Measurements from ENCODE around the gene ATP6V0A1.
"Not testable (repeated sequence)": the region's sequence is repeated elsewhere in the genome, so short reads cannot be mapped to it uniquely, and the experiment has no call there.

ATP6V0A1 gene

GRCh38 chr17:42555961-42556617 is 97.4 kb downstream of the ATP6V0A1 start:
- CTCF ChIA-PET; H3K27me3 ChIP-seq (replicated peaks in 2 of 5; ENCODE audit: control insufficient read depth in 4 of 5, insufficient read depth in 5 of 5, low read length in 4 of 5); H3K4me3 ChIP-seq (ENCODE audit: control insufficient read depth in 1 of 7, extremely low read depth in 1 of 7, insufficient read depth in 4 of 7, low read depth in 2 of 7, low read length in 6 of 7); H3K27ac ChIP-seq (ENCODE audit: insufficient read depth in 1 of 2, low read depth in 1 of 2, low read length in 2 of 2, poor library complexity in 1 of 2, severe bottlenecking in 2 of 2); POLR2A ChIA-PET; DNase-seq; H3K36me3 ChIP-seq (ENCODE audit: control insufficient read depth in 4 of 4, insufficient read depth in 4 of 4, low read length in 3 of 4); H3K9me3 ChIP-seq (ENCODE audit: control extremely low read depth in 1 of 5, control insufficient read depth in 4 of 5, insufficient read depth in 2 of 5, low read depth in 1 of 5, low read length in 4 of 5): not testable (repeated sequence)
- peaks cover 3 to 22% (median 15%) of the 10 kb centered on the region in 4 experiments for H3K4me1 ChIP-seq (ENCODE audit: control extremely low read depth in 1 of 4, control insufficient read depth in 4 of 4, insufficient read depth in 4 of 4, low read length in 3 of 4)
- 95% methylated on average over 3 of the region's 5 CpGs for WGBS (ENCODE audit: insufficient coverage)

GRCh38 chr17:42559075-42559474 is 100.4 kb downstream of the ATP6V0A1 start:
- Histone ChIP-seq H3K9me3 (ENCODE audit: control extremely low read depth in 1 of 5, control insufficient read depth in 4 of 5, insufficient read depth in 2 of 5, low read depth in 1 of 5, low read length in 4 of 5) (no peaks in the 10 kb centered on the region), H3K4me3 (ENCODE audit: control insufficient read depth in 1 of 7, extremely low read depth in 1 of 7, insufficient read depth in 4 of 7, low read depth in 2 of 7, low read length in 6 of 7) (no peak overlapping the region), H3K36me3 (ENCODE audit: control insufficient read depth in 4 of 4, insufficient read depth in 4 of 4, low read length in 3 of 4) (peaks cover 0 to 8% (median 3%) of the 10 kb centered on the region in 4 experiments), H3K4me1 (ENCODE audit: control extremely low read depth in 1 of 4, control insufficient read depth in 4 of 4, insufficient read depth in 4 of 4, low read length in 3 of 4) (peaks cover 3 to 42% (median 33%) of the 10 kb centered on the region in 4 experiments), H3K27ac (ENCODE audit: insufficient read depth in 1 of 2, low read depth in 1 of 2, low read length in 2 of 2, poor library complexity in 1 of 2, severe bottlenecking in 2 of 2) (no peak overlapping the region), H3K27me3 (replicated peaks in 2 of 5; ENCODE audit: control insufficient read depth in 4 of 5, insufficient read depth in 5 of 5, low read length in 4 of 5) (no peaks in the 10 kb centered on the region)
- CTCF ChIA-PET = interaction anchor here (1.2 to 1.7 kb wide), 3 partner anchors 11 to 23 kb away, joined by 3 to 4 read pairs (median 4); partner anchors contain the start of genes NAGLU and PSMC3IP
- POLR2A ChIA-PET = interaction anchor here (0.6 to 1.0 kb wide), 3 partner anchors 8 to 84 kb away, joined by 3 to 6 read pairs (median 3); partner anchors contain the start of gene MLX
- WGBS (ENCODE audit: insufficient coverage) = 95% methylated on average over 6 of the region's 6 CpGs
- DNase-seq = no peak

GRCh38 chr17:42560246-42560645 is 101.6 kb downstream of the ATP6V0A1 start:
- POLR2A ChIA-PET = no interaction called here
- WGBS (ENCODE audit: insufficient coverage) = no CpG with 5 or more reads among the region's 3 CpGs

GRCh38 chr17:42561897-42562387 is 103.3 kb downstream of the ATP6V0A1 start, which contains the start of gene COASY:
Gene COASY (plus strand): TSS chr17:42562148. CDS start chr17:42562623, 475 bp downstream.
- Histone ChIP-seq H3K9me3 (ENCODE audit: control extremely low read depth in 1 of 5, control insufficient read depth in 4 of 5, insufficient read depth in 2 of 5, low read depth in 1 of 5, low read length in 4 of 5) (no peaks in the 10 kb centered on the region), H3K4me3 (ENCODE audit: control insufficient read depth in 1 of 7, extremely low read depth in 1 of 7, insufficient read depth in 4 of 7, low read depth in 2 of 7, low read length in 6 of 7) (peak within 1 kb of the TSS; percentile 54 to 97 (median 83)), H3K4me1 (ENCODE audit: control extremely low read depth in 1 of 4, control insufficient read depth in 4 of 4, insufficient read depth in 4 of 4, low read length in 3 of 4) (peaks cover 0 to 41% (median 37%) of the 10 kb centered on the region in 4 experiments), H3K27ac (ENCODE audit: insufficient read depth in 1 of 2, low read depth in 1 of 2, low read length in 2 of 2, poor library complexity in 1 of 2, severe bottlenecking in 2 of 2) (peak within 1 kb of the TSS; percentile 93 to 95), H3K27me3 (replicated peaks in 2 of 5; ENCODE audit: control insufficient read depth in 4 of 5, insufficient read depth in 5 of 5, low read length in 4 of 5) (no peaks in the 10 kb centered on the region), H3K36me3 (ENCODE audit: control insufficient read depth in 4 of 4, insufficient read depth in 4 of 4, low read length in 3 of 4) (peaks cover 6 to 32% (median 17%) of the 10 kb centered on the region in 4 experiments)
- WGBS (ENCODE audit: insufficient coverage) = under 1% methylated on average over 21 of the region's 26 CpGs
- peak; percentile 95 to 97 (median 96) for DNase-seq
- ChIA-PET CTCF (no interaction called here), POLR2A (no interaction called here)

More at GRCh38 chr17:42560246-42560645, 101.6 kb downstream of the ATP6V0A1 start:
- Histone ChIP-seq H3K36me3 (ENCODE audit: control insufficient read depth in 4 of 4, insufficient read depth in 4 of 4, low read length in 3 of 4) (peaks cover 6 to 20% (median 11%) of the 10 kb centered on the region in 4 experiments), H3K4me3 (ENCODE audit: control insufficient read depth in 1 of 7, extremely low read depth in 1 of 7, insufficient read depth in 4 of 7, low read depth in 2 of 7, low read length in 6 of 7) (no peak overlapping the region), H3K27me3 (replicated peaks in 2 of 5; ENCODE audit: control insufficient read depth in 4 of 5, insufficient read depth in 5 of 5, low read length in 4 of 5) (no peaks in the 10 kb centered on the region), H3K27ac (ENCODE audit: insufficient read depth in 1 of 2, low read depth in 1 of 2, low read length in 2 of 2, poor library complexity in 1 of 2, severe bottlenecking in 2 of 2) (no peak overlapping the region), H3K9me3 (ENCODE audit: control extremely low read depth in 1 of 5, control insufficient read depth in 4 of 5, insufficient read depth in 2 of 5, low read depth in 1 of 5, low read length in 4 of 5) (no peaks in the 10 kb centered on the region), H3K4me1 (ENCODE audit: control extremely low read depth in 1 of 4, control insufficient read depth in 4 of 4, insufficient read depth in 4 of 4, low read length in 3 of 4) (peaks cover 3 to 36% (median 32%) of the 10 kb centered on the region in 4 experiments)
- CTCF ChIA-PET = interaction anchor here (0.8 to 1.2 kb wide), 3 partner anchors 9 to 24 kb away, joined by 3 to 4 read pairs (median 3); partner anchors contain the start of gene NAGLU
- DNase-seq = no peak

GRCh38 chr17:42562388-42563142 is 103.9 kb downstream of the ATP6V0A1 start:
- CTCF ChIA-PET = interaction anchor here (0.9 to 1.3 kb wide), 2 partner anchors 14 to 16 kb away, joined by 3 to 4 read pairs; no protein-coding TSS in a partner anchor
- Histone ChIP-seq H3K4me3 (ENCODE audit: control insufficient read depth in 1 of 7, extremely low read depth in 1 of 7, insufficient read depth in 4 of 7, low read depth in 2 of 7, low read length in 6 of 7) (peak overlapping the region; percentile 54 to 97 (median 83)), H3K9me3 (ENCODE audit: control extremely low read depth in 1 of 5, control insufficient read depth in 4 of 5, insufficient read depth in 2 of 5, low read depth in 1 of 5, low read length in 4 of 5) (no peaks in the 10 kb centered on the region), H3K27ac (ENCODE audit: insufficient read depth in 1 of 2, low read depth in 1 of 2, low read length in 2 of 2, poor library complexity in 1 of 2, severe bottlenecking in 2 of 2) (peak overlapping the region; percentile 93 to 95), H3K4me1 (ENCODE audit: control extremely low read depth in 1 of 4, control insufficient read depth in 4 of 4, insufficient read depth in 4 of 4, low read length in 3 of 4) (peaks cover under 1 to 46% (median 41%) of the 10 kb centered on the region in 4 experiments), H3K27me3 (replicated peaks in 2 of 5; ENCODE audit: control insufficient read depth in 4 of 5, insufficient read depth in 5 of 5, low read length in 4 of 5) (no peaks in the 10 kb centered on the region), H3K36me3 (ENCODE audit: control insufficient read depth in 4 of 4, insufficient read depth in 4 of 4, low read length in 3 of 4) (peaks cover 6 to 32% (median 17%) of the 10 kb centered on the region in 4 experiments)
- 21% methylated on average over 47 of the region's 48 CpGs for WGBS (ENCODE audit: insufficient coverage)
- POLR2A ChIA-PET = interaction anchor here (0.6 kb wide), 1 partner anchor 28 kb away, joined by 3 read pairs; no protein-coding TSS in a partner anchor
- DNase-seq = no peak

- peak overlapping the region in 6 of 7 experiments; percentile 82 to 97 (median 86) for H3K4me3 ChIP-seq (ENCODE audit: control insufficient read depth in 1 of 7, extremely low read depth in 1 of 7, insufficient read depth in 4 of 7, low read depth in 2 of 7, low read length in 6 of 7)
- CTCF ChIA-PET = interaction anchor here (0.9 to 1.5 kb wide), 3 partner anchors 14 to 17 kb away, joined by 3 to 5 read pairs (median 4); no protein-coding TSS in a partner anchor
- H3K27ac ChIP-seq (ENCODE audit: insufficient read depth in 1 of 2, low read depth in 1 of 2, low read length in 2 of 2, poor library complexity in 1 of 2, severe bottlenecking in 2 of 2) = peak overlapping the region; percentile 93 to 95
- H3K9me3 ChIP-seq (ENCODE audit: control extremely low read depth in 1 of 5, control insufficient read depth in 4 of 5, insufficient read depth in 2 of 5, low read depth in 1 of 5, low read length in 4 of 5) = no peaks in the 10 kb centered on the region
- WGBS (ENCODE audit: insufficient coverage) = 90% methylated on average over 10 of the region's 14 CpGs
- no peaks in the 10 kb centered on the region for H3K27me3 ChIP-seq (replicated peaks in 2 of 5; ENCODE audit: control insufficient read depth in 4 of 5, insufficient read depth in 5 of 5, low read length in 4 of 5)
- no peak for DNase-seq
- POLR2A ChIA-PET = interaction anchor here (0.6 kb wide), 1 partner anchor 29 kb away, joined by 3 read pairs; no protein-coding TSS in a partner anchor
- H3K36me3 ChIP-seq (ENCODE audit: control insufficient read depth in 4 of 4, insufficient read depth in 4 of 4, low read length in 3 of 4) = peaks cover 6 to 32% (median 17%) of the 10 kb centered on the region in 4 experiments
- H3K4me1 ChIP-seq (ENCODE audit: control extremely low read depth in 1 of 4, control insufficient read depth in 4 of 4, insufficient read depth in 4 of 4, low read length in 3 of 4) = peaks cover 4 to 50% (median 45%) of the 10 kb centered on the region in 4 experiments
These were observed 104.4 kb downstream of the ATP6V0A1 start for GRCh38 chr17:42563143-42563509.

Data from common myeloid progenitor, CD34-positive (primary cell).